Ishikawa (cell line): Measurements from ENCODE around the gene MYG1.

Source experiments
- CEBPB ChIP-seq: IDR thresholded peaks from 2 replicates; pipeline ENCODE4 v1.6.1; 2012
- CREB1 ChIP-seq: IDR thresholded peaks from 2 replicates; pipeline ENCODE4 v1.6.1; 2012; ENCODE audit warnings: low read depth
- EGR1 ChIP-seq: IDR thresholded peaks from 2 replicates; pipeline ENCODE4 v1.6.1; 2012
- EP300 ChIP-seq: IDR thresholded peaks from 2 replicates; pipeline ENCODE4 v1.6.1; 2012; ENCODE audit warnings: borderline replicate concordance
- FOXM1 ChIP-seq: IDR thresholded peaks from 2 replicates; pipeline ENCODE4 v1.6.1; 2012; ENCODE audit warnings: low read depth, borderline replicate concordance
- NFIC ChIP-seq: IDR thresholded peaks from 2 replicates; pipeline ENCODE4 v1.6.1; 2012
- TAF1 ChIP-seq: IDR thresholded peaks from 2 replicates; pipeline ENCODE4 v1.6.1; 2012; ENCODE audit warnings: low read depth, mild to moderate bottlenecking
- TCF12 ChIP-seq: IDR thresholded peaks from 2 replicates; pipeline ENCODE4 v1.6.1; 2012; ENCODE audit warnings: low read depth
- YY1 ChIP-seq: IDR thresholded peaks from 2 replicates; pipeline ENCODE4 v1.6.1; 2012; ENCODE audit warnings: low read depth
- ZBTB7A ChIP-seq: IDR thresholded peaks from 2 replicates; pipeline ENCODE4 v1.6.1; 2012; ENCODE audit warnings: low read depth
- TF ChIP-seq, protein P1 (sequence below): IDR thresholded peaks from 2 replicates; pipeline ENCODE4 v1.6.1; 2012
- TF ChIP-seq, protein P2 (sequence below): IDR thresholded peaks from 2 replicates; pipeline ENCODE4 v1.6.1; 2012; ENCODE audit warnings: low read depth, mild to moderate bottlenecking

DNA sequence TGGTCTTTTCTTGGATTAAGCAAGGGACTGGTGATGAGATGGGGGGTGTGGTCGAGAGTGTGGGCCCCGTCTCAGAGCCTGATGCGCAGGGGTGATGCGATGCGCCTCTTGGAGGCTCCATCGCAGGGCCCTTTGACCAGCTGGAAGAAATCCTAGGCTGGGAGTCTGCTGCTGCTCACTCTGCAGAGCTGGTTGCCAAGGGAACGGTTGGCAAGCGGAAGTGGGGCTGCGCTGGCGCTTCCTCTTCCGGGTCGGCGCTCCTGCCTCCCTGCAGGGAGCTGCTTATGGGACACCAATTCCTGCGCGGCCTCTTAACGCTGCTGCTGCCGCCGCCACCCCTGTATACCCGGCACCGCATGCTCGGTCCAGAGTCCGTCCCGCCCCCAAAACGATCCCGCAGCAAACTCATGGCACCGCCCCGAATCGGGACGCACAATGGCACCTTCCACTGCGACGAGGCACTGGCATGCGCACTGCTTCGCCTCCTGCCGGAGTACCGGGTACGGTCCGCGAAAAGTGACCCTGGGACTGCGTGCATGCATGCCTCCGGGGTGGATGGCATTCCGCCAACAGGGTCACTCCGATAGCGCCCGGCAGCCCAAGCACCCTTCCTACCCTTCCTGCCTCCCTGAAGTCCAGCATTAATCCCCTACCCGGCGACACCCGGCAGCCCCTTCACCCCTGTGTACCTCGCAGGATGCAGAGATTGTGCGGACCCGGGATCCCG is at the start of gene MYG1:
- TF ChIP-seq EGR1 (no peak), TAF1 (peak; percentile 84), NFIC (peak; percentile 67), CREB1 (no peak), EP300 (peak; percentile 48; the same call in 1 of the 2 replicates), YY1 (peak; percentile 83), CEBPB (no peak), FOXM1 (no peak), ZBTB7A (no peak), TCF12 (peak; percentile 80)
- TF ChIP-seq, protein P1, sequence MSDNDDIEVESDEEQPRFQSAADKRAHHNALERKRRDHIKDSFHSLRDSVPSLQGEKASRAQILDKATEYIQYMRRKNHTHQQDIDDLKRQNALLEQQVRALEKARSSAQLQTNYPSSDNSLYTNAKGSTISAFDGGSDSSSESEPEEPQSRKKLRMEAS: peak; percentile 89
- TF ChIP-seq, protein P2, sequence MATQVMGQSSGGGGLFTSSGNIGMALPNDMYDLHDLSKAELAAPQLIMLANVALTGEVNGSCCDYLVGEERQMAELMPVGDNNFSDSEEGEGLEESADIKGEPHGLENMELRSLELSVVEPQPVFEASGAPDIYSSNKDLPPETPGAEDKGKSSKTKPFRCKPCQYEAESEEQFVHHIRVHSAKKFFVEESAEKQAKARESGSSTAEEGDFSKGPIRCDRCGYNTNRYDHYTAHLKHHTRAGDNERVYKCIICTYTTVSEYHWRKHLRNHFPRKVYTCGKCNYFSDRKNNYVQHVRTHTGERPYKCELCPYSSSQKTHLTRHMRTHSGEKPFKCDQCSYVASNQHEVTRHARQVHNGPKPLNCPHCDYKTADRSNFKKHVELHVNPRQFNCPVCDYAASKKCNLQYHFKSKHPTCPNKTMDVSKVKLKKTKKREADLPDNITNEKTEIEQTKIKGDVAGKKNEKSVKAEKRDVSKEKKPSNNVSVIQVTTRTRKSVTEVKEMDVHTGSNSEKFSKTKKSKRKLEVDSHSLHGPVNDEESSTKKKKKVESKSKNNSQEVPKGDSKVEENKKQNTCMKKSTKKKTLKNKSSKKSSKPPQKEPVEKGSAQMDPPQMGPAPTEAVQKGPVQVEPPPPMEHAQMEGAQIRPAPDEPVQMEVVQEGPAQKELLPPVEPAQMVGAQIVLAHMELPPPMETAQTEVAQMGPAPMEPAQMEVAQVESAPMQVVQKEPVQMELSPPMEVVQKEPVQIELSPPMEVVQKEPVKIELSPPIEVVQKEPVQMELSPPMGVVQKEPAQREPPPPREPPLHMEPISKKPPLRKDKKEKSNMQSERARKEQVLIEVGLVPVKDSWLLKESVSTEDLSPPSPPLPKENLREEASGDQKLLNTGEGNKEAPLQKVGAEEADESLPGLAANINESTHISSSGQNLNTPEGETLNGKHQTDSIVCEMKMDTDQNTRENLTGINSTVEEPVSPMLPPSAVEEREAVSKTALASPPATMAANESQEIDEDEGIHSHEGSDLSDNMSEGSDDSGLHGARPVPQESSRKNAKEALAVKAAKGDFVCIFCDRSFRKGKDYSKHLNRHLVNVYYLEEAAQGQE: no peak
